ENCODE results near the gene DPM1.

DNA sequence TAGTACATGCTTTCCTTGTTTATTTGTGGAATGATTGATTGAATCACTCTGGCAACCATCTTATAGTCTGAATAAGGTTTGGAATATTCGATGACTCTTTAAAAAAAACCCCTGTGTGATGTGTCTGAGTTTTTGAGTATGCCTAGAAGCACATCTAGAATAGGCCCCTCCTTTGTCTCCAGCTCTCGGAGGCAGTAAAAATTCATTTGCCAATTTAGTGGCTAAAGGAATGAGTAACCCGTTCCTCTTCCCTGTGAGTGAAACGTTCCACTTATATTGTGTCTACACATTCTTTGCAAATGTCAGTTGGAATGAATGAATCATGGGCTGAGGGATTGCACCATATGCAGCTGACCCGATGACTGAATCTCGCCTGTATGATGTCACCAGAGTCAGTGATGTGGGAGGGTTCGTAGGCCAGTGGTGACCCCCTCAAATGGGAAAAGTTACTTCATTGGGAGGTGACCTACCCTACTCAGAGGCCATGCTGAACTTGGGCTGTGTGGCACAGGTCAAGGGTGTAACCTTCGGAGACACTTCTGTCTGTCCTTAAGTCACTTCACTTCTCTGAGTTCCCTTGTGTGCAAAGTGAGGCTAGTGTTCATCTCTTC is 21.8 kb upstream of the DPM1 start:
- TF ChIP-seq, protein P1, sequence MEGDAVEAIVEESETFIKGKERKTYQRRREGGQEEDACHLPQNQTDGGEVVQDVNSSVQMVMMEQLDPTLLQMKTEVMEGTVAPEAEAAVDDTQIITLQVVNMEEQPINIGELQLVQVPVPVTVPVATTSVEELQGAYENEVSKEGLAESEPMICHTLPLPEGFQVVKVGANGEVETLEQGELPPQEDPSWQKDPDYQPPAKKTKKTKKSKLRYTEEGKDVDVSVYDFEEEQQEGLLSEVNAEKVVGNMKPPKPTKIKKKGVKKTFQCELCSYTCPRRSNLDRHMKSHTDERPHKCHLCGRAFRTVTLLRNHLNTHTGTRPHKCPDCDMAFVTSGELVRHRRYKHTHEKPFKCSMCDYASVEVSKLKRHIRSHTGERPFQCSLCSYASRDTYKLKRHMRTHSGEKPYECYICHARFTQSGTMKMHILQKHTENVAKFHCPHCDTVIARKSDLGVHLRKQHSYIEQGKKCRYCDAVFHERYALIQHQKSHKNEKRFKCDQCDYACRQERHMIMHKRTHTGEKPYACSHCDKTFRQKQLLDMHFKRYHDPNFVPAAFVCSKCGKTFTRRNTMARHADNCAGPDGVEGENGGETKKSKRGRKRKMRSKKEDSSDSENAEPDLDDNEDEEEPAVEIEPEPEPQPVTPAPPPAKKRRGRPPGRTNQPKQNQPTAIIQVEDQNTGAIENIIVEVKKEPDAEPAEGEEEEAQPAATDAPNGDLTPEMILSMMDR (IDR thresholded peaks at IDR 0.05; ENCODE audit: extremely low read depth in 1 of 2, insufficient read depth in 1 of 2, low read depth in 1 of 2, low read length in 2 of 2) = no peak
- TF ChIP-seq POLR2A (IDR thresholded peaks at IDR 0.05; ENCODE audit: low read depth, low read length) = no peak
- TF ChIP-seq EZH2 (IDR thresholded peaks at IDR 0.05; ENCODE audit: borderline replicate concordance, low read depth, low read length, severe bottlenecking) = no peak
- no peak for TF ChIP-seq POLR2AphosphoS5 (IDR thresholded peaks at IDR 0.05; ENCODE audit: insufficient read depth, low read depth, low read length)
- TF ChIP-seq MYC (IDR thresholded peaks at IDR 0.05; ENCODE audit: low read depth, low read length) = no peak
- TF ChIP-seq, protein P2, sequence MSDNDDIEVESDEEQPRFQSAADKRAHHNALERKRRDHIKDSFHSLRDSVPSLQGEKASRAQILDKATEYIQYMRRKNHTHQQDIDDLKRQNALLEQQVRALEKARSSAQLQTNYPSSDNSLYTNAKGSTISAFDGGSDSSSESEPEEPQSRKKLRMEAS (IDR thresholded peaks at IDR 0.05; ENCODE audit: insufficient read depth, insufficient read length) = no peak
